Smooth muscle cell (in vitro differentiated cells): ENCODE data around the gene ATP9A. TPM values are rescaled to one million over a fixed set of nuclear protein-coding genes. Genes with fewer than 3 reads are reported as not detected.

Experiments used
- DNase-seq: peaks from one replicate; lab custom pipeline; 2025; ENCODE audit not compliant: unreplicated experiment; lab: John Stamatoyannopoulos, UW
- H2AFZ ChIP-seq: fragments of 200-600 bp; sonication (generic); 2 replicates; pipeline ENCODE4 v1.6.0; 2016; ENCODE audit warnings: antibody characterized with exemption, low read depth, mild to moderate bottlenecking
- H3F3A ChIP-seq: fragments of 200-600 bp; sonication (generic); 2 replicates; pipeline ENCODE4 v1.6.0; 2017; ENCODE audit warnings: antibody characterized with exemption, low read depth
- H3K27ac ChIP-seq: fragments of 200-600 bp; sonication (generic); 2 replicates; pipeline ENCODE4 v1.5.1; 2016; ENCODE audit warnings: low read depth, mild to moderate bottlenecking
- H3K27me3 ChIP-seq: fragments of 200-600 bp; sonication (generic); 2 replicates; pipeline ENCODE4 v1.6.1; 2016; ENCODE audit warnings: low read depth, mild to moderate bottlenecking
- H3K36me3 ChIP-seq: fragments of 200-600 bp; sonication (generic); 2 replicates; pipeline ENCODE4 v1.5.1; 2016; ENCODE audit warnings: low read depth
- H3K4me1 ChIP-seq: fragments of 200-600 bp; sonication (generic); 2 replicates; pipeline ENCODE4 v1.5.1; 2016; ENCODE audit warnings: low read depth
- H3K4me2 ChIP-seq: fragments of 200-600 bp; sonication (generic); 2 replicates; pipeline ENCODE4 v1.6.0; 2016; ENCODE audit warnings: mild to moderate bottlenecking
- H3K4me3 ChIP-seq: fragments of 200-600 bp; sonication (generic); 2 replicates; pipeline ENCODE4 v1.5.1; 2016; ENCODE audit warnings: mild to moderate bottlenecking
- H3K79me2 ChIP-seq: fragments of 200-600 bp; sonication (generic); 2 replicates; pipeline ENCODE4 v1.6.0; 2016; ENCODE audit warnings: low read depth, mild to moderate bottlenecking
- H3K9ac ChIP-seq: fragments of 200-600 bp; sonication (generic); 2 replicates; pipeline ENCODE4 v1.6.0; 2016; ENCODE audit warnings: low read depth
- H3K9me3 ChIP-seq: fragments of 200-600 bp; sonication (generic); replicated peaks from 2 replicates; pipeline ENCODE4 v1.5.1; 2016; ENCODE audit warnings: low read depth
- H4K20me1 ChIP-seq: fragments of 200-600 bp; sonication (generic); 2 replicates; pipeline ENCODE4 v1.6.0; 2016; ENCODE audit warnings: low read depth
- CTCF ChIP-seq: fragments of 200-600 bp; sonication (generic); IDR thresholded peaks from 2 replicates; pipeline ENCODE4 v1.5.1; 2017; ENCODE audit warnings: borderline replicate concordance, mild to moderate bottlenecking, antibody characterized with exemption; ENCODE audit not compliant: insufficient read depth, poor library complexity, severe bottlenecking
- whole genome bisulfite sequencing: methylation state at CpG from one replicate; pipeline ENCODE4 v1.1.7; 2016; ENCODE audit warnings: low lambda C conversion rate; 5-methylcytosine and 5-hydroxymethylcytosine counted together
- polyA plus RNA-seq: library from polyadenylated mRNA; unstranded; fragments of >200 nt; fragmentation: Nextera tagmentation; extraction: Ambion mirVana; gene quantifications from 2 replicates; pipeline ENCODE4 v1.2.1, GENCODE V29; 2016
- total RNA-seq: library from RNA; depleted of rRNA; stranded (reverse); fragments of >200 nt; gene quantifications from 2 replicates; pipeline ENCODE4 v1.2.3, GENCODE V29; 2014

ATP9A gene
- total and polyA plus RNA-seq, 2 experiments from 2014 or later: 3.4 to 8.0 TPM

GRCh38 chr20:51703400-51704287 lies 64.5 kb downstream of the ATP9A start:
- H3K4me3 ChIP-seq: no peak overlapping the region
- peaks cover 3% of the 10 kb centered on the region for H3F3A ChIP-seq
- no peaks in the 10 kb centered on the region for H3K36me3 ChIP-seq
- no peak overlapping the region for H3K27ac ChIP-seq
- H3K9ac ChIP-seq: no peak overlapping the region
- H3K4me1 ChIP-seq: peaks cover 45% of the 10 kb centered on the region
- H4K20me1 ChIP-seq: no peaks in the 10 kb centered on the region
- no peak overlapping the region for H2AFZ ChIP-seq
- H3K79me2 ChIP-seq: no peaks in the 10 kb centered on the region
- WGBS: 68% methylated on average over 8 of the region's 8 CpGs
- H3K27me3 ChIP-seq: no peaks in the 10 kb centered on the region
- peak overlapping the region; percentile 3 for H3K4me2 ChIP-seq
- no peaks in the 10 kb centered on the region for H3K9me3 ChIP-seq
- no peak for DNase-seq
- TF ChIP-seq CTCF: no peak

- Histone ChIP-seq H3K9ac (no peak overlapping the region), H3K27me3 (no peaks in the 10 kb centered on the region), H3F3A (peaks cover 7% of the 10 kb centered on the region), H3K4me3 (no peak overlapping the region), H3K27ac (no peak overlapping the region), H3K79me2 (no peaks in the 10 kb centered on the region), H2AFZ (no peak overlapping the region), H3K4me1 (peaks cover 49% of the 10 kb centered on the region), H3K9me3 (no peaks in the 10 kb centered on the region), H4K20me1 (no peaks in the 10 kb centered on the region), H3K36me3 (no peaks in the 10 kb centered on the region), H3K4me2 (no peak overlapping the region)
- DNase-seq: no peak
- no peak for TF ChIP-seq CTCF
- 89% methylated on average over 3 of the region's 3 CpGs for WGBS
Observed at GRCh38 chr20:51702556-51702955, 65.6 kb downstream of the ATP9A start.

GRCh38 chr20:51700809-51701285 lies 67.3 kb downstream of the ATP9A start:
- no peak overlapping the region for H2AFZ ChIP-seq
- no peaks in the 10 kb centered on the region for H3K79me2 ChIP-seq
- H3K27ac ChIP-seq: no peak overlapping the region
- H3F3A ChIP-seq: peaks cover 7% of the 10 kb centered on the region
- H3K4me2 ChIP-seq: peak overlapping the region; percentile 63
- no peak for DNase-seq
- H3K27me3 ChIP-seq: no peaks in the 10 kb centered on the region
- H4K20me1 ChIP-seq: no peaks in the 10 kb centered on the region
- H3K9me3 ChIP-seq: no peaks in the 10 kb centered on the region
- H3K9ac ChIP-seq: no peak overlapping the region
- H3K4me1 ChIP-seq: peaks cover 63% of the 10 kb centered on the region
- H3K4me3 ChIP-seq: no peak overlapping the region
- WGBS: 58% methylated on average over 10 of the region's 10 CpGs
- peak; percentile 57 for TF ChIP-seq CTCF
- no peaks in the 10 kb centered on the region for H3K36me3 ChIP-seq
